Heart right ventricle (tissue), 16 donors: ENCODE results near the gene MS4A18. TPM values are rescaled to one million over a fixed set of nuclear protein-coding genes. Genes with fewer than 3 reads are reported as not detected.
"Not testable (repeated sequence)": the region's sequence is repeated elsewhere in the genome, so short reads cannot be mapped to it uniquely, and the experiment has no call there.

ENCODE experiments used
- ATAC-seq, 8 donors: fragments of 200-7000 bp; cut with Tn5 transposase; one replicate each; pipeline ENCODE4 v1.9.1; 2020; ENCODE audit warnings: mild to moderate bottlenecking in 8 of 8, moderate library complexity in 8 of 8, moderate number of reproducible peaks in 1 of 8
- DNase-seq, 2 donors: peaks; one replicate each; pipeline ENCODE4 v3.0.0-alpha.2; 2020
- H3K27ac ChIP-seq, 10 donors: fragments of 200-600 bp; sonication (generic) in 2 of 10; one replicate each; pipeline versions ENCODE4 v1.5.0 to v1.8.0; 2020 to 2022; ENCODE audit warnings: mild to moderate bottlenecking in 3 of 10
- H3K27me3 ChIP-seq, 7 donors: fragments of 200-600 bp; one replicate each; pipeline ENCODE4 v1.8.0; 2021 to 2022; ENCODE audit warnings: mild to moderate bottlenecking in 2 of 7
- H3K36me3 ChIP-seq, 9 donors: fragments of 200-600 bp; sonication (generic) in 1 of 9; one replicate each; pipeline versions ENCODE4 v1.5.0 to v1.8.0; 2020 to 2022; ENCODE audit warnings: mild to moderate bottlenecking in 2 of 9
- H3K4me1 ChIP-seq, 9 donors: fragments of 200-600 bp; sonication (generic) in 1 of 9; one replicate each; pipeline versions ENCODE4 v1.5.0 to v1.8.0; 2020 to 2022; ENCODE audit warnings: mild to moderate bottlenecking in 4 of 9
- H3K4me3 ChIP-seq, 10 donors: fragments of 200-600 bp; sonication (generic) in 2 of 10; one replicate each; pipeline versions ENCODE4 v1.5.0 to v1.8.0; 2020 to 2022; ENCODE audit warnings: mild to moderate bottlenecking in 7 of 10, moderate library complexity in 2 of 10
- H3K9me3 ChIP-seq, 11 donors: fragments of 200-600 bp in 10 of 11; sonication (generic) in 2 of 11; one replicate each; pipeline versions ENCODE4 v1.5.0 to v1.8.0; 2013 to 2022; ENCODE audit warnings: mild to moderate bottlenecking in 2 of 11, control low read depth in 1 of 11, moderate library complexity in 1 of 11
- CTCF ChIP-seq, 9 donors: fragments of 200-600 bp; sonication (generic) in 2 of 9; IDR thresholded peaks; one replicate each; pipeline versions ENCODE4 v1.5.0 to v1.8.0; 2021 to 2022; ENCODE audit warnings: antibody characterized with exemption in 9 of 9, mild to moderate bottlenecking in 5 of 9, moderate library complexity in 1 of 9
- WGBS, 2 donors: extraction: QIAGEN DNeasy Blood & Tissue Kit; methylation state at CpG; one replicate each; pipeline ENCODE4 v1.1.7; 2013; ENCODE audit warnings: inconsistent platforms in 1 of 2; 5-methylcytosine and 5-hydroxymethylcytosine counted together
- intact Hi-C, 10 donors: fragments of 100-400 bp; cut with DNase I; formaldehyde crosslinking; loops; one replicate each; pipeline versions ENCODE4 v1.11.1 to v1.14.2; 2022
- polyA plus RNA-seq, 2 donors: library from polyadenylated mRNA; stranded (reverse); fragments of 200-250 nt; gene quantifications; one replicate each; pipeline ENCODE4 v1.2.3, GENCODE V29; 2013
- total RNA-seq, 10 donors: library from RNA; stranded (reverse); fragmentation: NEBNext Ultra II Directional in 3 of 10; extraction: Animal tissue kit (Norgen Biotek cat#: 25700) in 3 of 10; gene quantifications; one replicate each; pipeline versions ENCODE4 v1.2.1 to v1.2.4, GENCODE V29; 2021 to 2023
- donor health status: Arrhythmogenic right ventricular cardiomyopathy.
- donor health status: ischemic (EF 13 %, LVEDD 7.1; RV severe dilation, severe dysfunction).
- donor health status: healthy with polysubstance abuse.
- donor health status: DM: no; HTN: yes; CAD: no.
- donor health status: DM: no; HTN: no; CAD: no.
- donor health status: ischemic (EF 25% LVEDD 6.9; RV normal size, moderate dysfunction).
- donor health status: ischemic (EF 25% LVEDD 5.7; RV mildly dilated, moderate dysfunction).
- donor health status: healthy.
- donor health status: DM: yes; HTN: yes; CAD: no.
- donor health status: Ischemic cardiomyopathy.
- donor health status: ischemic (EF 35%, LVEDD 5.7; RV mildly dilated, moderate dysfunction).
- donor health status: nonischemic (EF 11% LVEDD 7.7; RV severe dilation, severe dysfunction).
- donor health status: DM: yes; HTN: yes; CAD: no.
- donor health status: PGD.
- donor health status: ischemic (EF 29% LVEDD 5.4; RV normal size, mild dysfunction).
- donor health status: nonischemic (EF 23%, LVEDD 6.1; RV moderate dilation, normal function).

The MS4A18 gene
- total and polyA plus RNA-seq, 12 donors: not detected

- H3K4me3 ChIP-seq: no peak overlapping the region
- TF ChIP-seq CTCF (IDR thresholded peaks at IDR 0.05): no peak
- no peaks in the 10 kb centered on the region for H3K36me3 ChIP-seq
- no peaks in the 10 kb centered on the region for H3K4me1 ChIP-seq
- H3K27me3 ChIP-seq: peaks cover 0 to 17% (median 4%) of the 10 kb centered on the region in 7 donors
- intact Hi-C loops: no loop called here
- H3K9me3 ChIP-seq: no peaks in the 10 kb centered on the region
- 63 to 69% methylated on average over 4 of the region's 4 CpGs for WGBS, 2 donors
- no peak for ATAC-seq
- DNase-seq: no peak
- H3K27ac ChIP-seq: no peak overlapping the region
These were observed 14.0 kb upstream of the MS4A18 start for GRCh38 chr11:60710482-60710881.

GRCh38 chr11:60711276-60711675 lies 13.2 kb upstream of the MS4A18 start:
- Histone ChIP-seq H3K36me3 (no peaks in the 10 kb centered on the region), H3K9me3 (no peaks in the 10 kb centered on the region), H3K27me3 (peaks cover 0 to 19% (median 4%) of the 10 kb centered on the region in 7 donors), H3K4me1 (no peaks in the 10 kb centered on the region), H3K27ac (no peak overlapping the region), H3K4me3 (no peak overlapping the region)
- WGBS, 2 donors: 70 to 80% methylated on average over 4 of the region's 4 CpGs
- ATAC-seq (no peak), DNase-seq (no peak)
- intact Hi-C loops: no loop called here
- TF ChIP-seq CTCF (IDR thresholded peaks at IDR 0.05): no peak

- H3K9me3 ChIP-seq: peaks cover 0 to 13% (median 0%) of the 10 kb centered on the region in 11 donors
- 69 to 75% methylated on average over 6 of the region's 6 CpGs for WGBS, 2 donors
- H3K36me3 ChIP-seq, DNase-seq, H3K4me3 ChIP-seq, ATAC-seq, H3K27ac ChIP-seq, H3K4me1 ChIP-seq, intact Hi-C loops: not testable (repeated sequence)
- H3K27me3 ChIP-seq: peaks cover 0 to 22% (median 6%) of the 10 kb centered on the region in 7 donors
These were observed 11.1 kb upstream of the MS4A18 start for GRCh38 chr11:60713423-60713822.

GRCh38 chr11:60717956-60718355 lies 6.6 kb upstream of the MS4A18 start:
- intact Hi-C loops: no loop called here
- DNase-seq (no peak), ATAC-seq (no peak)
- Histone ChIP-seq H3K27ac (no peak overlapping the region), H3K36me3 (no peaks in the 10 kb centered on the region), H3K27me3 (peaks cover 0 to 21% (median 0%) of the 10 kb centered on the region in 7 donors), H3K4me3 (no peak overlapping the region), H3K9me3 (peaks cover 0 to 20% (median 0%) of the 10 kb centered on the region in 11 donors), H3K4me1 (no peaks in the 10 kb centered on the region)
- TF ChIP-seq CTCF (IDR thresholded peaks at IDR 0.05): no peak
- WGBS, 2 donors: 86 to 94% methylated on average over 5 of the region's 5 CpGs

- intact Hi-C loops: no loop called here
- no peak for TF ChIP-seq CTCF (IDR thresholded peaks at IDR 0.05)
- Histone ChIP-seq H3K27me3 (peaks cover 0 to 21% (median 0%) of the 10 kb centered on the region in 7 donors), H3K4me1 (no peaks in the 10 kb centered on the region), H3K27ac (no peak overlapping the region), H3K9me3 (peaks cover 0 to 20% (median 0%) of the 10 kb centered on the region in 11 donors), H3K4me3 (no peak overlapping the region), H3K36me3 (no peaks in the 10 kb centered on the region)
- ATAC-seq (no peak), DNase-seq (no peak)
- 80 to 82% methylated on average over 10 of the region's 10 CpGs for WGBS, 2 donors
These were observed 5.8 kb upstream of the MS4A18 start for GRCh38 chr11:60718524-60719316.
